GOT3 (cell line): ENCODE data around the gene AKAP12.
"Not testable (repeated sequence)": the region's sequence is repeated elsewhere in the genome, so short reads cannot be mapped to it uniquely, and the experiment has no call there.

Source experiments
- DNase-seq: peaks from one replicate; lab custom pipeline; 2025; ENCODE audit warnings: mixed read lengths; lab: John Stamatoyannopoulos, UW

AKAP12 gene

GRCh38 chr6:151313066-151313491, 73.3 kb downstream of the AKAP12 start:
- no peak for DNase-seq

GRCh38 chr6:151315661-151316060, 75.9 kb downstream of the AKAP12 start:
- DNase-seq, result not testable (repeated sequence)

GRCh38 chr6:151317103-151317994, 77.6 kb downstream of the AKAP12 start:
- no peak for DNase-seq

GRCh38 chr6:151317995-151318365, 78.2 kb downstream of the AKAP12 start:
- no peak for DNase-seq

GRCh38 chr6:151320140-151320539, 80.4 kb downstream of the AKAP12 start:
- DNase-seq, result no peak

GRCh38 chr6:151321438-151321837, 81.7 kb downstream of the AKAP12 start:
- no peak for DNase-seq

- no peak for DNase-seq
These were observed 82.8 kb downstream of the AKAP12 start for GRCh38 chr6:151322570-151322969.

- peak; percentile 62 for DNase-seq
These were observed 84.2 kb downstream of the AKAP12 start for GRCh38 chr6:151323791-151324487.

- no peak for DNase-seq
These were observed 84.7 kb downstream of the AKAP12 start for GRCh38 chr6:151324488-151324825.

GRCh38 chr6:151325075-151326050, 85.6 kb downstream of the AKAP12 start:
- no peak for DNase-seq

GRCh38 chr6:151326116-151326825, 86.5 kb downstream of the AKAP12 start:
- DNase-seq, result no peak

- no peak for DNase-seq
These were observed 87.3 kb downstream of the AKAP12 start for GRCh38 chr6:151327101-151327500.

GRCh38 chr6:151330130-151330696, 90.4 kb downstream of the AKAP12 start:
- DNase-seq, result no peak

- DNase-seq, result no peak
These were observed 96.2 kb downstream of the AKAP12 start for GRCh38 chr6:151335930-151336329.

GRCh38 chr6:151338651-151339200, 99.0 kb downstream of the AKAP12 start:
- no peak for DNase-seq

GRCh38 chr6:151339369-151339768, 99.6 kb downstream of the AKAP12 start:
- no peak for DNase-seq

GRCh38 chr6:151340219-151340978, 100.6 kb downstream of the AKAP12 start:
- DNase-seq, result no peak

GRCh38 chr6:151341476-151342195, 101.9 kb downstream of the AKAP12 start:
- DNase-seq, result no peak

- DNase-seq, result not testable (repeated sequence)
These were observed 103.0 kb downstream of the AKAP12 start for GRCh38 chr6:151342750-151343149.
